Right atrium auricular region (tissue), 2 donors: Measurements from ENCODE around the gene HARS2. TPM values are rescaled to one million over a fixed set of nuclear protein-coding genes. Genes with fewer than 3 reads are reported as not detected.
"Not testable (repeated sequence)": the region's sequence is repeated elsewhere in the genome, so short reads cannot be mapped to it uniquely, and the experiment has no call there.

Experiments used
- DNase-seq: peaks from one replicate; pipeline ENCODE4 v3.0.0-alpha.2; 2019; ENCODE audit warnings: low spot score
- H3K27ac ChIP-seq, 2 donors: fragments of 200-600 bp; sonication (generic); 1 replicate in 1 of 2; 2 replicates in 1 of 2; pipeline ENCODE4 v1.5.1; 2016 to 2019
- H3K27me3 ChIP-seq, 2 donors: fragments of 200-600 bp; sonication (generic); one replicate each; pipeline versions ENCODE4 v1.5.1 to v1.6.0; 2017 to 2019
- H3K36me3 ChIP-seq: fragments of 200-600 bp; sonication (generic); one replicate; pipeline ENCODE4 v1.5.1; 2016
- H3K4me1 ChIP-seq, 2 donors: fragments of 200-600 bp; sonication (generic); one replicate each; pipeline versions ENCODE4 v1.5.1 to v1.6.0; 2017 to 2019
- H3K4me3 ChIP-seq, 2 donors: fragments of 200-600 bp; sonication (generic); 1 replicate in 1 of 2; 2 replicates in 1 of 2; pipeline ENCODE4 v1.5.1; 2017 to 2019; ENCODE audit warnings: mild to moderate bottlenecking in 1 of 2, moderate library complexity in 1 of 2
- H3K9me3 ChIP-seq, 2 donors: fragments of 200-600 bp; sonication (generic); one replicate each; pipeline ENCODE4 v1.5.1; 2019
- CTCF ChIP-seq, 2 donors: fragments of 200-600 bp; sonication (generic); IDR thresholded peaks; one replicate each; pipeline ENCODE4 v1.5.1; 2019; ENCODE audit warnings: antibody characterized with exemption in 2 of 2
- total RNA-seq, 2 donors: library from RNA; depleted of rRNA; stranded (reverse); fragments of >200 nt; gene quantifications; one replicate each; pipeline ENCODE4 v1.1.0, GENCODE V29; 2016

Gene HARS2
- 10 to 100 TPM; 14.5 to 16.2 TPM for total RNA-seq

GRCh38 chr5:140690941-140691924 lies at the start of gene HARS2, which contains the start of gene HARS1:
Gene HARS2 (plus strand): TSS chr5:140691455. CDS start chr5:140691649, 194 bp downstream.
Gene HARS1 (minus strand): TSS chr5:140691370. CDS start chr5:140691304, 66 bp downstream.
- TF ChIP-seq CTCF (IDR thresholded peaks at IDR 0.05) = peak in 1 of 2 donors; percentile 36
- Histone ChIP-seq H3K4me1 (peaks cover 0 to 27% of the 10 kb centered on the region in 2 donors), H3K27ac (peak within 1 kb of the TSS; percentile 72 to 88), H3K36me3 (peaks cover 41% of the 10 kb centered on the region), H3K27me3 (no peaks in the 10 kb centered on the region), H3K9me3 (no peaks in the 10 kb centered on the region), H3K4me3 (peak within 1 kb of the TSS; percentile 75 to 89)
- DNase-seq = peak; percentile 95

GRCh38 chr5:140641716-140642115 lies 49.5 kb upstream of the HARS2 start:
- H3K27me3 ChIP-seq = no peaks in the 10 kb centered on the region
- H3K9me3 ChIP-seq = no peaks in the 10 kb centered on the region
- peaks cover 19% of the 10 kb centered on the region for H3K36me3 ChIP-seq
- no peak for DNase-seq
- H3K4me3 ChIP-seq = no peak overlapping the region
- no peak overlapping the region for H3K27ac ChIP-seq
- peaks cover 0 to 42% of the 10 kb centered on the region in 2 donors for H3K4me1 ChIP-seq
- no peak for TF ChIP-seq CTCF (IDR thresholded peaks at IDR 0.05)

GRCh38 chr5:140642718-140643117 lies 48.5 kb upstream of the HARS2 start:
- Histone ChIP-seq H3K4me3 (no peak overlapping the region), H3K4me1 (peaks cover 0 to 46% of the 10 kb centered on the region in 2 donors)

GRCh38 chr5:140647042-140647419 lies 44.2 kb upstream of the HARS2 start:
- Histone ChIP-seq H3K36me3 (peaks cover 50% of the 10 kb centered on the region), H3K4me1 (peaks cover 0 to 31% of the 10 kb centered on the region in 2 donors), H3K27me3 (no peaks in the 10 kb centered on the region), H3K9me3 (no peaks in the 10 kb centered on the region), H3K27ac (peak overlapping the region; percentile 84 to 85), H3K4me3 (peak overlapping the region; percentile 91 to 93)
- DNase-seq = no peak
- TF ChIP-seq CTCF (IDR thresholded peaks at IDR 0.05) = no peak

More at GRCh38 chr5:140642718-140643117, 48.5 kb upstream of the HARS2 start:
- peaks cover 19% of the 10 kb centered on the region for H3K36me3 ChIP-seq
- H3K9me3 ChIP-seq = no peaks in the 10 kb centered on the region
- no peak overlapping the region for H3K27ac ChIP-seq
- TF ChIP-seq CTCF (IDR thresholded peaks at IDR 0.05) = no peak
- DNase-seq = no peak
- H3K27me3 ChIP-seq = no peaks in the 10 kb centered on the region

- no peaks in the 10 kb centered on the region for H3K27me3 ChIP-seq
- no peak for TF ChIP-seq CTCF (IDR thresholded peaks at IDR 0.05)
- H3K36me3 ChIP-seq = peaks cover 93% of the 10 kb centered on the region
- DNase-seq = no peak
- no peaks in the 10 kb centered on the region for H3K9me3 ChIP-seq
- H3K4me1 ChIP-seq = peaks cover 0 to 4% of the 10 kb centered on the region in 2 donors
- H3K27ac ChIP-seq = no peak overlapping the region
- no peak overlapping the region for H3K4me3 ChIP-seq
Measured at GRCh38 chr5:140658870-140659269, 32.4 kb upstream of the HARS2 start.

GRCh38 chr5:140660371-140660770 lies 30.9 kb upstream of the HARS2 start:
- not testable (repeated sequence) for H3K4me3 ChIP-seq, H3K4me1 ChIP-seq, H3K27me3 ChIP-seq, DNase-seq, H3K9me3 ChIP-seq, H3K27ac ChIP-seq
- peaks cover 78% of the 10 kb centered on the region for H3K36me3 ChIP-seq
